ENCODE data around the gene PAPOLA. TPM values are rescaled to one million over a fixed set of nuclear protein-coding genes. Genes with fewer than 3 reads are reported as not detected.

The PAPOLA gene
- total and polyA plus RNA-seq, 9 of the 15 experiments (the other 6 are each of a cell fraction or from before 2014, with no cell fraction given), result 51.1 to 199 (median 95.8) TPM

DNA sequence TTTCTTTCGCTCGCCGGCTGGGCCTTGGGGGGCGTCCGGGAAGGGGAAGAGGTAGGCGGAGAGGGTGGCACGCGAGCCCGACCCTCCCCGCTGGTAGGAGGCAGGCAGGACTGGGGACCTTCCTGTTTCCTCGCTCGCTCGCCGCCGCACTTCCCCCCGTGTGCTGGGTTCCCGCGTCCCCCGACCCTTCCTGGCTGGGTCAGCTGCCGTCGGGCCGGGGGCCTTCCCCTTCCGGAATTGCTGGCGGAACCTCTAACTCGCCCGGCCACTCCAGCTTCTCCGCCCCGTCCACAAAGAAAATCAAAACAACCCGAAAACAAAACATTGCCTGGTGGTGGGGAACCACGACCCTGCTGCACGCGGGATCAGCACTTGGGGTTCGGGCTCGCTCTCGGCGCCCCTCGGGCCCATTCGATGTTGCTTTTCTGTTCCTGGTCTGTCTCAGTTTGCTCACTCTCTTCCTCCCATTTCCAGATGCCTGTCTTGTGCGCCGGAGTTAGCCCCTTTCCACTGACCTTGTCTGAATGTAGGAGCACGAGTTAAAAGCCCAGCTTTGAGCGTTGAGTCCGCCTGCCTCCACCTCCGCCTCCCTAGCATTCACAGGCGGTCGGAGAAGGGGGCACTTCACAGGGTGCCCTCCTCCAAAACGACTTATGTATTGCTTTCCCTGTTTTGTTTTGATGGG, 581 bp downstream of the PAPOLA start (continued):
- peak; percentile 1 for TF ChIP-seq RBFOX2 (IDR thresholded peaks at IDR 0.05; ENCODE audit: low read depth, low read length)
- TF ChIP-seq, protein P1, sequence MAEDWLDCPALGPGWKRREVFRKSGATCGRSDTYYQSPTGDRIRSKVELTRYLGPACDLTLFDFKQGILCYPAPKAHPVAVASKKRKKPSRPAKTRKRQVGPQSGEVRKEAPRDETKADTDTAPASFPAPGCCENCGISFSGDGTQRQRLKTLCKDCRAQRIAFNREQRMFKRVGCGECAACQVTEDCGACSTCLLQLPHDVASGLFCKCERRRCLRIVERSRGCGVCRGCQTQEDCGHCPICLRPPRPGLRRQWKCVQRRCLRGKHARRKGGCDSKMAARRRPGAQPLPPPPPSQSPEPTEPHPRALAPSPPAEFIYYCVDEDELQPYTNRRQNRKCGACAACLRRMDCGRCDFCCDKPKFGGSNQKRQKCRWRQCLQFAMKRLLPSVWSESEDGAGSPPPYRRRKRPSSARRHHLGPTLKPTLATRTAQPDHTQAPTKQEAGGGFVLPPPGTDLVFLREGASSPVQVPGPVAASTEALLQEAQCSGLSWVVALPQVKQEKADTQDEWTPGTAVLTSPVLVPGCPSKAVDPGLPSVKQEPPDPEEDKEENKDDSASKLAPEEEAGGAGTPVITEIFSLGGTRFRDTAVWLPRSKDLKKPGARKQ (CRISPR knock-in tag; IDR thresholded peaks at IDR 0.05), result no peak
- TF ChIP-seq, protein P2, sequence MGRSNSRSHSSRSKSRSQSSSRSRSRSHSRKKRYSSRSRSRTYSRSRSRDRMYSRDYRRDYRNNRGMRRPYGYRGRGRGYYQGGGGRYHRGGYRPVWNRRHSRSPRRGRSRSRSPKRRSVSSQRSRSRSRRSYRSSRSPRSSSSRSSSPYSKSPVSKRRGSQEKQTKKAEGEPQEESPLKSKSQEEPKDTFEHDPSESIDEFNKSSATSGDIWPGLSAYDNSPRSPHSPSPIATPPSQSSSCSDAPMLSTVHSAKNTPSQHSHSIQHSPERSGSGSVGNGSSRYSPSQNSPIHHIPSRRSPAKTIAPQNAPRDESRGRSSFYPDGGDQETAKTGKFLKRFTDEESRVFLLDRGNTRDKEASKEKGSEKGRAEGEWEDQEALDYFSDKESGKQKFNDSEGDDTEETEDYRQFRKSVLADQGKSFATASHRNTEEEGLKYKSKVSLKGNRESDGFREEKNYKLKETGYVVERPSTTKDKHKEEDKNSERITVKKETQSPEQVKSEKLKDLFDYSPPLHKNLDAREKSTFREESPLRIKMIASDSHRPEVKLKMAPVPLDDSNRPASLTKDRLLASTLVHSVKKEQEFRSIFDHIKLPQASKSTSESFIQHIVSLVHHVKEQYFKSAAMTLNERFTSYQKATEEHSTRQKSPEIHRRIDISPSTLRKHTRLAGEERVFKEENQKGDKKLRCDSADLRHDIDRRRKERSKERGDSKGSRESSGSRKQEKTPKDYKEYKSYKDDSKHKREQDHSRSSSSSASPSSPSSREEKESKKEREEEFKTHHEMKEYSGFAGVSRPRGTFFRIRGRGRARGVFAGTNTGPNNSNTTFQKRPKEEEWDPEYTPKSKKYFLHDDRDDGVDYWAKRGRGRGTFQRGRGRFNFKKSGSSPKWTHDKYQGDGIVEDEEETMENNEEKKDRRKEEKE (IDR thresholded peaks at IDR 0.05; ENCODE audit: borderline replicate concordance in 1 of 2, control insufficient read depth in 1 of 2, low read depth in 2 of 2, low read length in 1 of 2), result no peak
- no peak for TF ChIP-seq CUX1 (CRISPR knock-in tag; IDR thresholded peaks at IDR 0.05)
- no peak for TF ChIP-seq FOSL1 (tag; conservative IDR thresholded peaks at IDR 0.05)
- no peak for TF ChIP-seq HNRNPLL (IDR thresholded peaks at IDR 0.05; ENCODE audit: low read depth, low read length, poor library complexity, severe bottlenecking)
- TF ChIP-seq ZNF316 (IDR thresholded peaks at IDR 0.05), result no peak
- TF ChIP-seq ZBTB9 (CRISPR knock-in tag; IDR thresholded peaks at IDR 0.05), result 0 out of 2 replicates have a peak, but pooled peaks have one; percentile 7
- no peak for TF ChIP-seq MTA3 (IDR thresholded peaks at IDR 0.05; ENCODE audit: borderline replicate concordance)
- TF ChIP-seq, protein P3, sequence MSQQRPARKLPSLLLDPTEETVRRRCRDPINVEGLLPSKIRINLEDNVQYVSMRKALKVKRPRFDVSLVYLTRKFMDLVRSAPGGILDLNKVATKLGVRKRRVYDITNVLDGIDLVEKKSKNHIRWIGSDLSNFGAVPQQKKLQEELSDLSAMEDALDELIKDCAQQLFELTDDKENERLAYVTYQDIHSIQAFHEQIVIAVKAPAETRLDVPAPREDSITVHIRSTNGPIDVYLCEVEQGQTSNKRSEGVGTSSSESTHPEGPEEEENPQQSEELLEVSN (IDR thresholded peaks at IDR 0.05; ENCODE audit: borderline replicate concordance in 1 of 2, extremely low read depth in 1 of 2, insufficient read depth in 1 of 2, insufficient read length in 1 of 2, low read depth in 1 of 2, low read length in 1 of 2, poor library complexity in 1 of 2, severe bottlenecking in 1 of 2), result peak in 1 of 2 experiments; percentile 48
- TF ChIP-seq KLF13 (tag; IDR thresholded peaks at IDR 0.05; ENCODE audit: borderline replicate concordance, low read depth), result no peak
- TF ChIP-seq SIX5 (IDR thresholded peaks at IDR 0.05; ENCODE audit: borderline replicate concordance in 1 of 2, insufficient read depth in 1 of 2, low read depth in 1 of 2, low read length in 2 of 2), result no peak

All from K562 (cell line).